A172 (cell line): Measurements from ENCODE around the gene SYNDIG1. TPM values are rescaled to one million over a fixed set of nuclear protein-coding genes. Genes with fewer than 3 reads are reported as not detected.

Experiments
- DNase-seq: peaks from one replicate; pipeline ENCODE4 v3.0.0-alpha.2; 2015; ENCODE audit warnings: low spot score
- total RNA-seq: library from RNA; depleted of rRNA; stranded (reverse); fragments of >200 nt; shearing (Covaris generic); gene quantifications from 2 replicates; pipeline ENCODE4 v1.2.3, GENCODE V29; 2014

The SYNDIG1 gene
- total RNA-seq, 1 experiment from 2014 or later, result 5.2 TPM

DNA sequence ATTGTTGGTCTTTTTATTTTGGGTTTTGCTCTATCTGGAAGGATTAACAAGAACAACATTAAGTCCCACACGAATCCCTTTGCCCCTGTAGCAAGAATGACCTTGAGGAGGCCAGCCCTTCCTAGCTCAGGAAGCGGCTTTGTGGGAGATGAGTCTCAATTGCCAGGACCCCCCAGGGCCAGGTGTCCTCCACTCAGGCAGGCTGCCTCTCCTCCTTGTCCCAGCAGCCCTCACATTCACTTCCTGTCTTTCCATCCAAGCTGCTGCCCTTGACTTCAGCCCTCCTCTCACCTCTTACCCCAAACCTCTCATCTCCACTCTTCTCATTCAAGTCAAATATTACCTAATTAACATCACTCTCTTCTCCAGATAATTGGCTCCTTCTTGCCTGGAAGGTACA is 22.6 kb upstream of the SYNDIG1 start:
- no peak for DNase-seq

- no peak for DNase-seq
These were observed 21.3 kb upstream of the SYNDIG1 start for GRCh38 chr20:24448170-24448569.

GRCh38 chr20:24449026-24449720 is 20.3 kb upstream of the SYNDIG1 start:
- no peak for DNase-seq

- no peak for DNase-seq
These were observed 19.3 kb upstream of the SYNDIG1 start for GRCh38 chr20:24450177-24450576.

DNA sequence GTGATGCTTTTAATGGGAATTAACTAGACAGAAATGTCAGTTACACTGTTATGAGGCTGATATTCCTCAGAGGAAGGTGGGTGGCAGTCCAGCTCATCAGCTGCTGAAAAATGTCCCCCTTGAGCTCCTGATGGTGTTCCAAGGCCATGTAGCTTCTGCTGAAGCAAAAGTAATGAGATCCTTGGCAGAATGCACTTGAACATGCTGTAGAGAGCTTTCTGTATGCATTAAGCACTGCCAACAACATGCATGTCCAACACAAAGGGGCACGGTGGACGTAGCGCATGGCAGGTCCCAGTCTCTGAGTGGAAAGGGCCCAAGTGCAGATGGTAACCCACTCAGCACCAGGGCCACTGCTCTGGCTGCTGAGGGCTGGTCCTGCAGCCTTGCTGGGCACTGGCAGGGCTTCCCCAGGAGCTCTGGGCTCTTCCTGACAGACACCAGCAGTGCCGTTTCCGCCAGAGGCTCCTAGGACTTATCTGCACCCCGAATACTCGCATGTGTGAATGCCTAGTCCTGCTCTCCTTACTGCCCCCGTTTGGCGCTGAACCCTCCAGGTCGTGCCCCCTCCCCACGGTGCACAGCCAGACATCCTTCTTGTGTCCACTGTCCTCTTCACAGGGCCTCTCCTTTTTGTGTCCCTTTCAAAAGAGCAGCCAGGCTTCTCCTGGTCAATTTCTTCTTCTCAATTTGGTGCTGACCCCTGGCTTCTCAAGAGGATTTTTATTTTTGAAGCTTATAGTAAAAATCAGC is 18.6 kb upstream of the SYNDIG1 start:
- no peak for DNase-seq

GRCh38 chr20:24451428-24451827 is 18.0 kb upstream of the SYNDIG1 start:
- no peak for DNase-seq

- no peak for DNase-seq
These were observed 17.4 kb upstream of the SYNDIG1 start for GRCh38 chr20:24452016-24452415.

- DNase-seq, result no peak
These were observed 16.8 kb upstream of the SYNDIG1 start for GRCh38 chr20:24452498-24453127.

DNA sequence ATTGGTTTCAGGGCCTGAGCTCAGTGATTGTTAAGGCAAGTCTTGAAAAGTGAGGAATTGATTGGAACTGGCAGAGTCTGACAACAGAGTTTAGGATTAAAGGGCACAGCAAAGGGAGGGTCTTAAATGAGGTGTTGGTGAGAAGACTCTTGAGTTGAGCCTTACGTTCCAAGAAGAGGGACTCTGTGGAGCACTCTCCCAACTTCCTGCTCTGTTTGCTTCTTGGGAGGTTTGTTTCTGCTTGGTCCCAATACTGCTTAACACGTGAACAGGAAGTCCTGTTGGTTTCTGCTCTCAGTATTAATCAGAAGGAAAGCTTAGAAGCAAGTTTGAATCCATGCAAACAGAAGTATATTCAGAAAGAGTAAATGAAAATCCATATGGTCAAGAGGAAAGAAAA is 15.6 kb upstream of the SYNDIG1 start:
- no peak for DNase-seq

DNA sequence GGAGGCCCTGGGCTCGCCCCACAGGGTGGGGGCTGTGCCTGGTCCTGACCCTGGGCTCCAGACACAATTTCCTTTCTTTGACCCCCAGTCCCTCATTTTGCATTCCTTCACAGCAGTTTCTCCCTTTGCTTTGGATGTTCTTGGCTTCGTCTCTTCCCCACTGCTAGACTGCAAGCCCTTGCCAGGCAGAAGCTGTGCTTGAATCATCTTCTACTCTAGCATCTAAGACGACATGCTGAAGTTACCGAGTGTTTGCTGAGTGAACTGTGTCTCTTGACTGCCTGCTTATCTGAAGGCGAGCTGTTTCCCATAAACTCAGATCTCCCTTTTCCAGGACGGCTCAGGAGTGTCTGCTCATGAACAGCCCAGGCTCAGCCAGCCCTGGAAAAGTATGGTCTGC is 14.3 kb upstream of the SYNDIG1 start:
- DNase-seq, result no peak

DNA sequence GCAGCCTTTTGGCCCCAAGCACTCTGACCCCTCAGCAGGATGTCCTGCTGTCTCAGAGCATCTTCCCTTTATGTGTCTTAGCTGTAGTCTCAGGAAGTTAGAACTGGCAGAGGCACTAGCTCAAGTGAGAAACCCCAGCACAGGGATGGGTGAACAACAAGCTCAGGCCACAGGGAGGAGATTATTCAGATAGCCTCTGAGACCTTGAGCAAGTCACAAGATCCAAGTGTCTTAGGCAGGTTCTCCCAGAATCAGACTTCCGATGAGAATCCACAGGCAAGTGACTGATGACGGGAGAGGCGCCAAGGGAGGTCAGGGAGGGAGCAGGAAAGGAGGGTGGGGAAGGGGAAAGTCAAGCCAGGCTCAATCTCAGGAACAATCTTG is 13.0 kb upstream of the SYNDIG1 start:
- DNase-seq, result no peak

GRCh38 chr20:24458436-24458835 is 11.0 kb upstream of the SYNDIG1 start:
- DNase-seq, result no peak

DNA sequence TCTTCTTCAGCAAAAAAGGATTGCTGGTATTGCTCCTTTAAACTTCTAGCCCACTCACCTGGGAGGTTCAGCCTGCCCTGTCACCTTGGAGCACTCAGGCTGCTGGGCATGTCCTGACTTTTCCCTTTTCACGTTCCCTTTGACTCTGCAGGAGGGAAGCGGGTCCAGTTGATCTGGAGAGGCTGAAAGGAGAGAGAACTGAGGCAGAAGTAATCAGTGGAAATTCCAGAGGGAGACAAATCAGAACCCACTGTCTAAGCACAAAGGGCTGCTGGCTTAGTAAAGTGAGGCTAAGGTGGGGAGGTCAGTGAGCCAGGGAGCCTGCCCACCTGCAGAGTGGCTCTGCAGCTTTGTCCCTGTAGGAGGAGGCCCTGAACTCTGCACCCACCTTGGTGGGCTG is 9.7 kb upstream of the SYNDIG1 start:
- DNase-seq, result no peak

DNA sequence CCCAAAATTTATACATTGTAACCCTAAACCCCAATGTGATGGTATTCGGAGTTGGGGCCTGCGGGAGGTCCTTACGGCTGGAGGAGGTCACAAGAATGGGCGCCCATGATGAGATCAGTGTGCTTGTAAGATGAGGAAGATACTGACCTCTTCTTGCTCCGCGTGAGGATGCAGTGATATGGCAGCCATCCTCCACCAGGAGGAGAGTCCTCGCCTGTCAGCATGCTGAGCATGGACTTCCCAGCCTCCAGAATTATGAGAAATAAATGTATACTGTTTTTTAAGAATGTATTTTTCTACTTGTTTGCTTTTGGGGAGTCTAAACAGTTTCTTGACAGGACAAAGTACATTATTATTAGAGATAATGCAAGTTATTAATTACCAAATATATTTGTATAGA is 8.7 kb upstream of the SYNDIG1 start:
- DNase-seq, result no peak

DNA sequence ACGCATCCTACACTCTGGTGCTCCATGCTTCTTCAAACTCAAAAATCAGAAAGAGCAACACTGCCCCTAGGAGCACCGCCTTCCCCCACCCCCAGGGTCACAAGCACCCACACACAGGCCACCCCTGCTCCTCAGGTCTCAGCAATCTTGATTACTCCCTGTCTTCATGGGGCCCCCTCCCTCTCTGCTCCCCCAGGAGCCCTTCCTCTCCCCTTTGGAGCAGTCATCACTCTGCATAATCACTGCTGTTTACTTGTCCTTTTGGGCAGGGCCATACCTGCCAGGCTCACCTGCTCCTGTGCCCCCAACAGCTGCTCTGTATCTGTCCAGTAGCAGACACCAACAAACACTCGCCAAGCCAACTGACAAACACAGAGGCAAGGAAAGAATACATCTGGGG is 7.6 kb upstream of the SYNDIG1 start:
- no peak for DNase-seq

GRCh38 chr20:24462460-24463010 is 6.9 kb upstream of the SYNDIG1 start:
- no peak for DNase-seq

GRCh38 chr20:24465159-24465558 is 4.3 kb upstream of the SYNDIG1 start:
- DNase-seq, result no peak

DNA sequence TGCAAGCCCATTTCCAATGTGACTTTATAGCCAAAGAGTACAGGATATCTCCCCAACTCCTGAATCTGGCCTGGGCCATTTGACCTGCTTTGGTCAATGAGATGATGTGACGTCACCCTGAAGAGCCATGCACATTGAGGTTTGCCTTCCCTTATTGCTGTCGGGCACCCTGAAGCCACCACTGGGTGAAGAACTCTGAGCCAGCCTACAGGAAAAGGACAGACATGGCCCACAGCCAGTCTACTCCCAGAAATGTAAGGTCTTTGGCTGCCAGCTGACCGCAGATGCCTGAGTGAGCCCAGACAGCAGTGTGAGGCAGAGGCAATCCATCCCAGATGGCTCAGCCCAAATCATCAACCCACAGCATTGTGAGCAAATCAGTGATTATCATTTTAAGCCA is 3.7 kb upstream of the SYNDIG1 start:
- DNase-seq, result peak; percentile 71

GRCh38 chr20:24468401-24469115 is 871 bp upstream of the SYNDIG1 start:
- DNase-seq, result no peak

DNA sequence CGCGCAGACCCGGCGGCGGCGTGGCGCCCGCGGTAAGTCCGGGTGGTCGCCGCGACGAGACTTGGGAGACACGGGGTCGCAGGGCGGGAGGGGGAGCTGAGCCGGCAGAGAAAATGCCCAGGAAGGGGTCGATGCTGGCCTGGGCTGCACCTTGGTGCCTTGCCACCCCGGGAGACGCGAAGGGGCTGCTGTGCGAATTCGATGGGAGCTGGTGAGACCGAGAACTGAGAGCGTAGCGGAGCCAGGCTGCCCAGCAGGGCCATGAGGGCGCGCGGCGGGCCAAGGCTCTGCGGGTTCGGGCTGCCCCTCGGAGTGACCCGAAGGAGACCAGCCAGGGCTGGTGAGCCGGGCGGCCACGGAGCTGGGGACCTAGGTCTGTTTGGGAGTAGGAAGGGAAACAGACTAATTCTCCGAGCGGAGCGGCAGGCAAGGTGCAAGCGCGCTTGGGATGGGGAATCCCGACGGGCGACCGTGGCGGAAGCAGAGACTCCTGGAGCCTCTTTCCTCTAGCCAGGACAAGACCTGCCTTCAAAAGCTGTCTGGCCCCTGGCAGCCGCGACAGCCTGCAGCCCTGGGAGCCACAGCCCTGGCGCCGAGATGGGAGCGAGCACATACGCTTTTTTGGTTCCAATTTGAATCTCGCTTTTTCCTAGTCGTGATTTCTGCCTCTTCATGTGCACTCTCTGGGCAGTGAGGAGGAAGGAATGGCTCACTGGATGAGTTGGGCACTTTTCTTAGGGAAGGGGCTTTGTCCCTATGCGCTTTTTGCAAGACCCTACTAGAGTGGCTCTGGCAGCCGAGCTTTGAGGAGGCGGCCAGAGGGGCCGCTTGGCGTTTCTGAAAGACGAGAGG is 691 bp downstream of the SYNDIG1 start:
- peak; percentile 32 for DNase-seq
